Gastroesophageal sphincter (tissue), 4 donors: ENCODE results near the gene FAM216B. TPM values are rescaled to one million over a fixed set of nuclear protein-coding genes. Genes with fewer than 3 reads are reported as not detected.

Experiments
- ATAC-seq: fragments of 150-250 bp; one replicate; pipeline ENCODE4 v1.9.1; 2016; ENCODE audit warnings: mild to moderate bottlenecking, moderate library complexity
- H3K27ac ChIP-seq, 4 donors: fragments of 200-600 bp; sonication (generic) in 3 of 4; 1 replicate in 3 of 4; 2 replicates in 1 of 4; pipeline ENCODE4 v1.5.1; 2016 to 2019
- H3K27me3 ChIP-seq: fragments of 200-600 bp; sonication (generic); one replicate; pipeline ENCODE4 v1.5.1; 2019
- H3K36me3 ChIP-seq, 2 donors: fragments of 200-600 bp; sonication (generic); one replicate each; pipeline ENCODE4 v1.5.1; 2019; ENCODE audit warnings: control low read depth in 1 of 2
- H3K4me1 ChIP-seq, 3 donors: fragments of 200-600 bp; sonication (generic); 1 replicate in 2 of 3; 2 replicates in 1 of 3; pipeline ENCODE4 v1.5.1; 2016 to 2019; ENCODE audit warnings: control low read depth in 2 of 3
- H3K4me3 ChIP-seq, 2 donors: fragments of 200-600 bp; sonication (generic); one replicate each; pipeline ENCODE4 v1.5.1; 2019; ENCODE audit warnings: mild to moderate bottlenecking in 1 of 2, moderate library complexity in 1 of 2
- H3K9me3 ChIP-seq, 3 donors: fragments of 200-600 bp; sonication (generic); one replicate each; pipeline ENCODE4 v1.5.1; 2017 to 2019; ENCODE audit warnings: control low read depth in 2 of 3
- CTCF ChIP-seq, 4 experiments: fragments of 200-600 bp in 2 of 4; fragments of 450-650 bp in 2 of 4; sonication (generic) in 1 of 4; IDR thresholded peaks; one replicate each; pipeline ENCODE4 v1.5.1; 2017 to 2019; ENCODE audit warnings: antibody characterized with exemption in 4 of 4, mild to moderate bottlenecking in 2 of 4, moderate library complexity in 2 of 4
- EP300 ChIP-seq: sonication (generic); formaldehyde crosslinking; IDR thresholded peaks from one replicate; pipeline ENCODE4 v1.6.1; 2017; ENCODE audit warnings: antibody characterized with exemption, mild to moderate bottlenecking
- POLR2A ChIP-seq, 2 donors: fragments of 450-650 bp; IDR thresholded peaks; one replicate each; pipeline ENCODE4 v1.6.1; 2017; ENCODE audit warnings: antibody characterized with exemption in 2 of 2, mild to moderate bottlenecking in 2 of 2, moderate library complexity in 1 of 2
- POLR2AphosphoS5 ChIP-seq: sonication (generic); formaldehyde crosslinking; IDR thresholded peaks from one replicate; pipeline ENCODE4 v1.6.1; 2017; ENCODE audit warnings: antibody characterized with exemption
- WGBS, 2 donors: methylation state at CpG; one replicate each; pipeline ENCODE4 v1.1.5; 2018; ENCODE audit warnings: low coverage in 1 of 2; 5-methylcytosine and 5-hydroxymethylcytosine counted together
- total RNA-seq, 4 donors: library from RNA; depleted of rRNA; stranded (reverse); fragments of >200 nt; gene quantifications; one replicate each; pipeline ENCODE4 v1.1.0, GENCODE V29; 2016

FAM216B gene
- total RNA-seq, 4 donors from 2014 or later = not detected

GRCh38 chr13:42741914-42742313, 39.5 kb upstream of the FAM216B start:
- ATAC-seq = no peak

GRCh38 chr13:42745655-42746054, 35.7 kb upstream of the FAM216B start:
- no peak overlapping the region for H3K27ac ChIP-seq
- no peaks in the 10 kb centered on the region for H3K27me3 ChIP-seq
- H3K9me3 ChIP-seq = no peaks in the 10 kb centered on the region
- H3K4me3 ChIP-seq = no peak overlapping the region
- ATAC-seq = no peak
- TF ChIP-seq CTCF (IDR thresholded peaks at IDR 0.05) (no peak), POLR2A (IDR thresholded peaks at IDR 0.05) (no peak), EP300 (no peak), POLR2AphosphoS5 (no peak)
- WGBS, 2 donors = 83% methylated on average over 1 of the region's 6 CpGs; no CpG with 5 or more reads in 1 of the 2 donors
- no peaks in the 10 kb centered on the region for H3K36me3 ChIP-seq
- no peaks in the 10 kb centered on the region for H3K4me1 ChIP-seq

More at GRCh38 chr13:42741914-42742313, 39.5 kb upstream of the FAM216B start:
- no peaks in the 10 kb centered on the region for H3K9me3 ChIP-seq
- no peak overlapping the region for H3K27ac ChIP-seq
- H3K36me3 ChIP-seq = no peaks in the 10 kb centered on the region
- no peaks in the 10 kb centered on the region for H3K4me1 ChIP-seq
- H3K27me3 ChIP-seq = no peaks in the 10 kb centered on the region
- whole genome bisulfite sequencing, 2 donors = 85 to 91% methylated on average over 2 of the region's 2 CpGs
- TF ChIP-seq EP300 = no peak
- no peak for TF ChIP-seq POLR2A (IDR thresholded peaks at IDR 0.05)
- no peak for TF ChIP-seq CTCF (IDR thresholded peaks at IDR 0.05)
- TF ChIP-seq POLR2AphosphoS5 = no peak
- H3K4me3 ChIP-seq = no peak overlapping the region

GRCh38 chr13:42746866-42747265, 34.5 kb upstream of the FAM216B start:
- H3K4me3 ChIP-seq = no peak overlapping the region
- H3K27me3 ChIP-seq = no peaks in the 10 kb centered on the region
- H3K36me3 ChIP-seq = no peaks in the 10 kb centered on the region
- no peak overlapping the region for H3K27ac ChIP-seq
- no peak for TF ChIP-seq EP300
- TF ChIP-seq POLR2A (IDR thresholded peaks at IDR 0.05) = no peak
- TF ChIP-seq POLR2AphosphoS5 = no peak
- TF ChIP-seq CTCF (IDR thresholded peaks at IDR 0.05) = no peak
- WGBS, 2 donors = 61 to 71% methylated on average over 2 of the region's 2 CpGs
- H3K4me1 ChIP-seq = no peaks in the 10 kb centered on the region
- no peaks in the 10 kb centered on the region for H3K9me3 ChIP-seq
- no peak for ATAC-seq

GRCh38 chr13:42747399-42747873, 33.9 kb upstream of the FAM216B start:
- H3K36me3 ChIP-seq = no peaks in the 10 kb centered on the region
- ATAC-seq = no peak
- H3K27ac ChIP-seq = no peak overlapping the region
- no peaks in the 10 kb centered on the region for H3K27me3 ChIP-seq
- H3K4me1 ChIP-seq = no peaks in the 10 kb centered on the region
- TF ChIP-seq POLR2A (IDR thresholded peaks at IDR 0.05) = no peak
- TF ChIP-seq CTCF (IDR thresholded peaks at IDR 0.05) = no peak
- TF ChIP-seq EP300 = no peak
- no peak for TF ChIP-seq POLR2AphosphoS5
- no peak overlapping the region for H3K4me3 ChIP-seq
- no peaks in the 10 kb centered on the region for H3K9me3 ChIP-seq
- 24 to 55% methylated on average over 3 to 4 of the region's 4 CpGs for WGBS, 2 donors

GRCh38 chr13:42750794-42751193, 30.6 kb upstream of the FAM216B start:
- no peak overlapping the region for H3K27ac ChIP-seq
- 36 to 52% methylated on average over 4 to 5 of the region's 5 CpGs for WGBS, 2 donors
- no peaks in the 10 kb centered on the region for H3K36me3 ChIP-seq
- TF ChIP-seq CTCF (IDR thresholded peaks at IDR 0.05) = no peak
- TF ChIP-seq EP300 = no peak
- TF ChIP-seq POLR2A (IDR thresholded peaks at IDR 0.05) = no peak
- TF ChIP-seq POLR2AphosphoS5 = no peak
- H3K27me3 ChIP-seq = no peaks in the 10 kb centered on the region
- no peaks in the 10 kb centered on the region for H3K9me3 ChIP-seq
- H3K4me3 ChIP-seq = no peak overlapping the region
- H3K4me1 ChIP-seq = no peaks in the 10 kb centered on the region
- ATAC-seq = no peak
